NT2/D1 (cell line): ENCODE measurements around the gene GID4.

Experiments used
- SUZ12 ChIP-seq: IDR thresholded peaks from 2 replicates; pipeline ENCODE4 v1.6.1; 2011; ENCODE audit not compliant: insufficient read length, insufficient read depth; ENCODE audit errors: extremely low read depth
- YY1 ChIP-seq: IDR thresholded peaks from 2 replicates; pipeline ENCODE4 v1.6.1; 2011; ENCODE audit not compliant: insufficient read length, insufficient read depth
- ZNF274 ChIP-seq: IDR thresholded peaks from 2 replicates; pipeline ENCODE4 v1.6.1; 2011; ENCODE audit warnings: mild to moderate bottlenecking, low read depth, low read length

- TF ChIP-seq YY1 (no peak), ZNF274 (no peak), SUZ12 (no peak)
These were observed 39.2 kb upstream of the GID4 start for GRCh38 chr17:18000030-18000408.
